ENCODE results near the gene TNNC1. TPM values are rescaled to one million over a fixed set of nuclear protein-coding genes. Genes with fewer than 3 reads are reported as not detected.
A peak's percentile ranks its signal among the peaks of the same experiment; 100 is the strongest.

TNNC1 gene
- total and polyA plus RNA-seq, 9 of the 15 experiments (the other 6 are each of a cell fraction or from before 2014, with no cell fraction given): 0.08 to 0.85 (median 0.42) TPM; not detected in 4

GRCh38 chr3:52401551-52401950 lies 52.3 kb downstream of the TNNC1 start:
- POLR2A ChIA-PET: interaction anchor here (2.1 kb wide), 1 partner anchor 12 kb away, joined by 9 read pairs; no protein-coding TSS in a partner anchor
- BruUV-seq (replicated peaks): no TSS peak
- intact Hi-C loops (cut with micrococcal nuclease) (no loop called here), in situ Hi-C loops (cut with MboI) (no loop called here)
- CTCF ChIA-PET (ENCODE audit: low intra/inter-chr PET ratio): no interaction called here
- Histone ChIP-seq H3K4me3 (no peak overlapping the region), H3K9me1 (ENCODE audit: control insufficient read depth, insufficient read depth, low read length) (peaks cover 3% of the 10 kb centered on the region), H3K79me2 (ENCODE audit: control insufficient read depth, insufficient read depth, low read length) (no peaks in the 10 kb centered on the region), H3K9ac (ENCODE audit: insufficient read depth in 1 of 2, low read depth in 2 of 2, low read length in 2 of 2) (peak overlapping the region in 1 of 2 experiments; percentile 48; a peak in 1 of 4 replicates), H2AFZ (ENCODE audit: low read depth, low read length) (no peak overlapping the region), H4K20me1 (replicated peaks; ENCODE audit: control insufficient read depth, insufficient read depth, low read length) (no peaks in the 10 kb centered on the region), H3K27ac (ENCODE audit: extremely low read depth, low read depth, low read length) (no peak overlapping the region), H3K4me2 (ENCODE audit: insufficient read depth, low read length) (no peak overlapping the region), H3K9me3 (replicated peaks; ENCODE audit: control insufficient read depth, insufficient read depth, low read depth, low read length) (no peaks in the 10 kb centered on the region), H3K36me3 (ENCODE audit: control insufficient read depth, insufficient read depth, low read length) (peaks cover 54% of the 10 kb centered on the region; the same call in 1 of the 3 replicates), H3K4me1 (replicated peaks in 1 of 2; ENCODE audit: control insufficient read depth in 2 of 2, insufficient read depth in 2 of 2, low read length in 2 of 2) (peaks cover 7 to 27% of the 10 kb centered on the region in 2 experiments; a peak in 4 of 5 replicates), H3K27me3 (ENCODE audit: control insufficient read depth in 2 of 2, insufficient read depth in 2 of 2, low read length in 2 of 2) (no peaks in the 10 kb centered on the region)
- TF ChIP-seq AFF4 (CRISPR knock-in tag; IDR thresholded peaks at IDR 0.05) (no peak), POLR2B (IDR thresholded peaks at IDR 0.05; ENCODE audit: low read depth, partially characterized antibody) (no peak), BRF2 (IDR thresholded peaks at IDR 0.05; ENCODE audit: borderline replicate concordance, insufficient read depth, insufficient read length) (no peak), NR2C2 (CRISPR knock-in tag; IDR thresholded peaks at IDR 0.05) (no peak), NR2C2 (tag; IDR thresholded peaks at IDR 0.05) (no peak), L3MBTL2 (IDR thresholded peaks at IDR 0.05) (no peak), HLTF (IDR thresholded peaks at IDR 0.05) (no peak), MEIS2 (IDR thresholded peaks at IDR 0.05; ENCODE audit: partially characterized antibody) (no peak)
- ATAC-seq (peak; percentile 6; the same call in 1 of the 3 replicates), DNase-seq (ENCODE audit: extremely low read depth in 1 of 4, low spot score in 3 of 4) (no peak), FAIRE-seq (no peak)
- WGBS (ENCODE audit: insufficient coverage, low coverage, missing lambda C conversion rate): 86% methylated on average over 1 of the region's 1 CpG

Other genes starting within 250 kb of the TNNC1 start
Only the 7 nearest of the 15 such genes appear.
- gene BAP1, start 44.0 kb downstream of the TNNC1 start, total RNA-seq (2014; rRNA removed): 60.4 and 69.1 TPM in 2 replicates
- gene BAP1, start 44.0 kb downstream of the TNNC1 start, total RNA-seq (2014; rRNA removed; fragmentation: Illumina TruSeq; extraction: Trizol): 21.6 and 25.8 TPM in 2 replicates
- 35.4 and 37.5 TPM in 2 replicates for gene BAP1, start 44.0 kb downstream of the TNNC1 start, total RNA-seq (2015; rRNA removed; fragmentation: Illumina TruSeq; extraction: Trizol)
- gene BAP1, start 44.0 kb downstream of the TNNC1 start, total RNA-seq (2021): 64.9 and 66.6 TPM in 2 replicates
- 51.8 and 56.1 TPM in 2 replicates for gene BAP1, start 44.0 kb downstream of the TNNC1 start, polyA plus RNA-seq (2011; rRNA removed)
- gene BAP1, start 44.0 kb downstream of the TNNC1 start, polyA plus RNA-seq (2014; fragmentation: Illumina TruSeq; extraction: Trizol): 37.5 and 48.7 TPM in 2 replicates
- 1 to 10 TPM; 3.4 to 5.4 TPM for gene BAP1, start 44.0 kb downstream of the TNNC1 start, polyA plus RNA-seq (2014; fragmentation: Nextera tagmentation; extraction: Ambion mirVana)
- gene BAP1, start 44.0 kb downstream of the TNNC1 start, polyA plus RNA-seq (2014; rRNA removed): 42.5 and 47.8 TPM in 2 replicates
- 16.8 and 21.5 TPM in 2 replicates for gene PHF7, start 43.4 kb downstream of the TNNC1 start, total RNA-seq (2014; rRNA removed)
- gene PHF7, start 43.4 kb downstream of the TNNC1 start, total RNA-seq (2014; rRNA removed; fragmentation: Illumina TruSeq; extraction: Trizol): 12.7 and 18.0 TPM in 2 replicates
- 19.0 and 20.2 TPM in 2 replicates for gene PHF7, start 43.4 kb downstream of the TNNC1 start, total RNA-seq (2015; rRNA removed; fragmentation: Illumina TruSeq; extraction: Trizol)
- gene PHF7, start 43.4 kb downstream of the TNNC1 start, total RNA-seq (2021): 16.7 and 19.5 TPM in 2 replicates
- 27.5 and 28.3 TPM in 2 replicates for gene PHF7, start 43.4 kb downstream of the TNNC1 start, polyA plus RNA-seq (2011; rRNA removed)
- 18.3 and 18.4 TPM in 2 replicates for gene PHF7, start 43.4 kb downstream of the TNNC1 start, polyA plus RNA-seq (2014; fragmentation: Illumina TruSeq; extraction: Trizol)
- gene PHF7, start 43.4 kb downstream of the TNNC1 start, polyA plus RNA-seq (2014; fragmentation: Nextera tagmentation; extraction: Ambion mirVana): 1 to 10 TPM; 2.4 to 4.1 TPM
- gene PHF7, start 43.4 kb downstream of the TNNC1 start, polyA plus RNA-seq (2014; rRNA removed): 28.7 and 29.1 TPM in 2 replicates
- 0.04 and 0.05 TPM in 2 replicates for gene SEMA3G, start 8.9 kb downstream of the TNNC1 start, total RNA-seq (2014; rRNA removed)
- gene SEMA3G, start 8.9 kb downstream of the TNNC1 start, total RNA-seq (2014; rRNA removed; fragmentation: Illumina TruSeq; extraction: Trizol): not detected in 2 replicates
- 0.04 and 0.11 TPM in 2 replicates for gene SEMA3G, start 8.9 kb downstream of the TNNC1 start, total RNA-seq (2015; rRNA removed; fragmentation: Illumina TruSeq; extraction: Trizol)
- 0.07 TPM in 1 of 2 replicates, not detected in the other for gene SEMA3G, start 8.9 kb downstream of the TNNC1 start, total RNA-seq (2021)
- gene SEMA3G, start 8.9 kb downstream of the TNNC1 start, polyA plus RNA-seq (2011; rRNA removed): 0.11 TPM in 1 of 2 replicates, not detected in the other
- gene SEMA3G, start 8.9 kb downstream of the TNNC1 start, polyA plus RNA-seq (2014; fragmentation: Illumina TruSeq; extraction: Trizol): 0.04 TPM in 1 of 2 replicates, not detected in the other
- gene SEMA3G, start 8.9 kb downstream of the TNNC1 start, polyA plus RNA-seq (2014; fragmentation: Nextera tagmentation; extraction: Ambion mirVana): not detected
- not detected in 2 replicates for gene SEMA3G, start 8.9 kb downstream of the TNNC1 start, polyA plus RNA-seq (2014; rRNA removed)
- gene NISCH, start 1.6 kb upstream of the TNNC1 start, total RNA-seq (2014; rRNA removed): 27.9 and 35.9 TPM in 2 replicates
- gene NISCH, start 1.6 kb upstream of the TNNC1 start, total RNA-seq (2014; rRNA removed; fragmentation: Illumina TruSeq; extraction: Trizol): 13.9 and 16.1 TPM in 2 replicates
- 20.7 and 22.2 TPM in 2 replicates for gene NISCH, start 1.6 kb upstream of the TNNC1 start, total RNA-seq (2015; rRNA removed; fragmentation: Illumina TruSeq; extraction: Trizol)
- gene NISCH, start 1.6 kb upstream of the TNNC1 start, total RNA-seq (2021): 36.9 and 43.5 TPM in 2 replicates
- 34.6 and 52.5 TPM in 2 replicates for gene NISCH, start 1.6 kb upstream of the TNNC1 start, polyA plus RNA-seq (2011; rRNA removed)
- gene NISCH, start 1.6 kb upstream of the TNNC1 start, polyA plus RNA-seq (2014; fragmentation: Illumina TruSeq; extraction: Trizol): 23.4 and 28.3 TPM in 2 replicates
- gene NISCH, start 1.6 kb upstream of the TNNC1 start, polyA plus RNA-seq (2014; fragmentation: Nextera tagmentation; extraction: Ambion mirVana): under 1 TPM; 0.44 to 0.80 TPM
- 37.5 and 42.4 TPM in 2 replicates for gene NISCH, start 1.6 kb upstream of the TNNC1 start, polyA plus RNA-seq (2014; rRNA removed)
- gene STAB1, start 41.3 kb upstream of the TNNC1 start, total RNA-seq (2014; rRNA removed): 1.6 and 3.4 TPM in 2 replicates
- 1.1 TPM in 2 replicates for gene STAB1, start 41.3 kb upstream of the TNNC1 start, total RNA-seq (2014; rRNA removed; fragmentation: Illumina TruSeq; extraction: Trizol)
- gene STAB1, start 41.3 kb upstream of the TNNC1 start, total RNA-seq (2015; rRNA removed; fragmentation: Illumina TruSeq; extraction: Trizol): 0.75 and 1.2 TPM in 2 replicates
- 3.9 and 4.7 TPM in 2 replicates for gene STAB1, start 41.3 kb upstream of the TNNC1 start, total RNA-seq (2021)
- gene STAB1, start 41.3 kb upstream of the TNNC1 start, polyA plus RNA-seq (2011; rRNA removed): 1.8 and 4.4 TPM in 2 replicates
- 0.86 and 1.6 TPM in 2 replicates for gene STAB1, start 41.3 kb upstream of the TNNC1 start, polyA plus RNA-seq (2014; fragmentation: Illumina TruSeq; extraction: Trizol)
- gene STAB1, start 41.3 kb upstream of the TNNC1 start, polyA plus RNA-seq (2014; fragmentation: Nextera tagmentation; extraction: Ambion mirVana): under 1 TPM; 0.20 TPM
- 1.8 and 3.4 TPM in 2 replicates for gene STAB1, start 41.3 kb upstream of the TNNC1 start, polyA plus RNA-seq (2014; rRNA removed)
- 122 and 177 TPM in 2 replicates for gene NT5DC2, start 79.8 kb upstream of the TNNC1 start, total RNA-seq (2014; rRNA removed)
- 52.5 and 60.9 TPM in 2 replicates for gene NT5DC2, start 79.8 kb upstream of the TNNC1 start, total RNA-seq (2014; rRNA removed; fragmentation: Illumina TruSeq; extraction: Trizol)
- 80.5 and 88.7 TPM in 2 replicates for gene NT5DC2, start 79.8 kb upstream of the TNNC1 start, total RNA-seq (2015; rRNA removed; fragmentation: Illumina TruSeq; extraction: Trizol)
- 168 and 171 TPM in 2 replicates for gene NT5DC2, start 79.8 kb upstream of the TNNC1 start, total RNA-seq (2021)
- 133 and 165 TPM in 2 replicates for gene NT5DC2, start 79.8 kb upstream of the TNNC1 start, polyA plus RNA-seq (2011; rRNA removed)
- 140 and 168 TPM in 2 replicates for gene NT5DC2, start 79.8 kb upstream of the TNNC1 start, polyA plus RNA-seq (2014; fragmentation: Illumina TruSeq; extraction: Trizol)
- gene NT5DC2, start 79.8 kb upstream of the TNNC1 start, polyA plus RNA-seq (2014; fragmentation: Nextera tagmentation; extraction: Ambion mirVana): 10 to 100 TPM; 25.6 to 37.5 TPM
- 150 and 173 TPM in 2 replicates for gene NT5DC2, start 79.8 kb upstream of the TNNC1 start, polyA plus RNA-seq (2014; rRNA removed)
- gene UQCC5, start 82.6 kb upstream of the TNNC1 start, total RNA-seq (2014; rRNA removed): 28.6 and 41.1 TPM in 2 replicates
- gene UQCC5, start 82.6 kb upstream of the TNNC1 start, total RNA-seq (2014; rRNA removed; fragmentation: Illumina TruSeq; extraction: Trizol): 13.8 and 16.4 TPM in 2 replicates
- gene UQCC5, start 82.6 kb upstream of the TNNC1 start, total RNA-seq (2015; rRNA removed; fragmentation: Illumina TruSeq; extraction: Trizol): 33.8 and 38.3 TPM in 2 replicates
- 23.3 and 32.2 TPM in 2 replicates for gene UQCC5, start 82.6 kb upstream of the TNNC1 start, total RNA-seq (2021)
- gene UQCC5, start 82.6 kb upstream of the TNNC1 start, polyA plus RNA-seq (2011; rRNA removed): 10.2 and 11.3 TPM in 2 replicates
- gene UQCC5, start 82.6 kb upstream of the TNNC1 start, polyA plus RNA-seq (2014; fragmentation: Illumina TruSeq; extraction: Trizol): 18.0 and 31.0 TPM in 2 replicates
- gene UQCC5, start 82.6 kb upstream of the TNNC1 start, polyA plus RNA-seq (2014; fragmentation: Nextera tagmentation; extraction: Ambion mirVana): 10 to 100 TPM; 36.3 to 36.7 TPM
- 45.3 and 55.4 TPM in 2 replicates for gene UQCC5, start 82.6 kb upstream of the TNNC1 start, polyA plus RNA-seq (2014; rRNA removed)

Data from K562 (cell line).